HAP-1 (cell line): ENCODE results near the gene FAM184B.
"Not testable (repeated sequence)": the region's sequence is repeated elsewhere in the genome, so short reads cannot be mapped to it uniquely, and the experiment has no call there.

Experiments
- DNase-seq, 2 experiments: peaks; one replicate each; pipeline ENCODE4 v3.0.0-alpha.2; 2016 to 2020; ENCODE audit warnings: low spot score in 2 of 2
- H3K27me3 ChIP-seq: fragments of 250-450 bp; sonication (Bioruptor Pico); 2 replicates; pipeline ENCODE4 v1.5.1; 2020; ENCODE audit warnings: low read depth, mild to moderate bottlenecking, moderate library complexity
- H3K36me3 ChIP-seq: fragments of 250-450 bp; sonication (Bioruptor Pico); replicated peaks from 2 replicates; pipeline ENCODE4 v1.5.1; 2020; ENCODE audit warnings: mild to moderate bottlenecking
- H3K4me1 ChIP-seq: fragments of 250-450 bp; sonication (Bioruptor Pico); 2 replicates; pipeline ENCODE4 v1.5.1; 2020; ENCODE audit warnings: mild to moderate bottlenecking
- H3K4me3 ChIP-seq: fragments of 250-450 bp; sonication (Bioruptor Pico); 2 replicates; pipeline ENCODE4 v1.5.1; 2020; ENCODE audit warnings: mild to moderate bottlenecking, moderate library complexity
- H3K9me3 ChIP-seq: fragments of 250-450 bp; sonication (Bioruptor Pico); 2 replicates; pipeline ENCODE4 v1.5.1; 2020; ENCODE audit warnings: mild to moderate bottlenecking, moderate library complexity
- in situ Hi-C: fragments of 300-500 bp; cut with MboI; formaldehyde crosslinking; loops from 3 replicates; pipeline ENCODE4 v1.14.3; 2020; ENCODE audit warnings: low sequenced_read_pairs, inconsistent platforms, mixed read lengths

Gene FAM184B

GRCh38 chr4:17701882-17702281 lies 79.5 kb downstream of the FAM184B start:
- Histone ChIP-seq H3K36me3 (no peaks in the 10 kb centered on the region), H3K27me3 (peaks cover 12% of the 10 kb centered on the region; the same call in 1 of the 2 replicates), H3K9me3 (peaks cover 5% of the 10 kb centered on the region), H3K4me3 (no peak overlapping the region), H3K4me1 (no peaks in the 10 kb centered on the region)
- no peak for DNase-seq
- in situ Hi-C loops: no loop called here

GRCh38 chr4:17701138-17701839 lies 80.1 kb downstream of the FAM184B start:
- peaks cover 5% of the 10 kb centered on the region for H3K9me3 ChIP-seq
- in situ Hi-C loops: no loop called here
- no peaks in the 10 kb centered on the region for H3K36me3 ChIP-seq
- no peak overlapping the region for H3K4me3 ChIP-seq
- peaks cover 12% of the 10 kb centered on the region; the same call in 1 of the 2 replicates for H3K27me3 ChIP-seq
- no peak for DNase-seq
- no peaks in the 10 kb centered on the region for H3K4me1 ChIP-seq

- Histone ChIP-seq H3K4me1 (no peaks in the 10 kb centered on the region), H3K4me3 (no peak overlapping the region), H3K27me3 (peaks cover 12% of the 10 kb centered on the region; the same call in 1 of the 2 replicates), H3K9me3 (peaks cover 5% of the 10 kb centered on the region), H3K36me3 (no peaks in the 10 kb centered on the region)
- no peak for DNase-seq
- in situ Hi-C loops: no loop called here
Observed at GRCh38 chr4:17699380-17699779, 82.0 kb downstream of the FAM184B start.

- H3K4me1 ChIP-seq: no peaks in the 10 kb centered on the region
- H3K36me3 ChIP-seq: no peaks in the 10 kb centered on the region
- H3K4me3 ChIP-seq: no peak overlapping the region
- H3K9me3 ChIP-seq: peaks cover 5% of the 10 kb centered on the region
- in situ Hi-C loops: no loop called here
- peaks cover 12% of the 10 kb centered on the region; the same call in 1 of the 2 replicates for H3K27me3 ChIP-seq
- DNase-seq: no peak
Observed at GRCh38 chr4:17698116-17698515, 83.3 kb downstream of the FAM184B start.

- Histone ChIP-seq H3K4me1 (no peaks in the 10 kb centered on the region), H3K4me3 (no peak overlapping the region), H3K36me3 (no peaks in the 10 kb centered on the region), H3K27me3 (peaks cover 11% of the 10 kb centered on the region; the same call in 1 of the 2 replicates), H3K9me3 (peaks cover 5% of the 10 kb centered on the region)
- no peak for DNase-seq
- in situ Hi-C loops: no loop called here
Observed at GRCh38 chr4:17695341-17695740, 86.1 kb downstream of the FAM184B start.

- in situ Hi-C loops: no loop called here
- Histone ChIP-seq H3K4me3 (no peak overlapping the region), H3K4me1 (no peaks in the 10 kb centered on the region), H3K9me3 (peaks cover 3% of the 10 kb centered on the region), H3K36me3 (no peaks in the 10 kb centered on the region), H3K27me3 (peaks cover 4% of the 10 kb centered on the region; the same call in 1 of the 2 replicates)
- no peak for DNase-seq
Observed at GRCh38 chr4:17694552-17694951, 86.9 kb downstream of the FAM184B start.

GRCh38 chr4:17690898-17691297 lies 90.5 kb downstream of the FAM184B start:
- no peaks in the 10 kb centered on the region for H3K9me3 ChIP-seq
- no peak overlapping the region for H3K4me3 ChIP-seq
- no peaks in the 10 kb centered on the region for H3K4me1 ChIP-seq
- in situ Hi-C loops: no loop called here
- DNase-seq: no peak
- no peaks in the 10 kb centered on the region for H3K36me3 ChIP-seq
- H3K27me3 ChIP-seq: no peaks in the 10 kb centered on the region

GRCh38 chr4:17690135-17690534 lies 91.3 kb downstream of the FAM184B start:
- H3K9me3 ChIP-seq: no peaks in the 10 kb centered on the region
- DNase-seq: no peak
- in situ Hi-C loops: no loop called here

GRCh38 chr4:17688011-17688441 lies 93.4 kb downstream of the FAM184B start:
- H3K36me3 ChIP-seq: no peaks in the 10 kb centered on the region
- H3K27me3 ChIP-seq: no peaks in the 10 kb centered on the region
- in situ Hi-C loops: no loop called here
- H3K9me3 ChIP-seq: no peaks in the 10 kb centered on the region
- no peaks in the 10 kb centered on the region for H3K4me1 ChIP-seq
- H3K4me3 ChIP-seq: no peak overlapping the region
- no peak for DNase-seq

More at GRCh38 chr4:17690135-17690534, 91.3 kb downstream of the FAM184B start:
- no peaks in the 10 kb centered on the region for H3K4me1 ChIP-seq
- no peak overlapping the region for H3K4me3 ChIP-seq
- no peaks in the 10 kb centered on the region for H3K27me3 ChIP-seq
- no peaks in the 10 kb centered on the region for H3K36me3 ChIP-seq

GRCh38 chr4:17687237-17687857 lies 94.1 kb downstream of the FAM184B start:
- DNase-seq: no peak
- Histone ChIP-seq H3K4me3 (no peak overlapping the region), H3K27me3 (no peaks in the 10 kb centered on the region), H3K4me1 (no peaks in the 10 kb centered on the region), H3K36me3 (no peaks in the 10 kb centered on the region), H3K9me3 (no peaks in the 10 kb centered on the region)
- in situ Hi-C loops: no loop called here

GRCh38 chr4:17684648-17685047 lies 96.8 kb downstream of the FAM184B start:
- H3K36me3 ChIP-seq, H3K4me1 ChIP-seq, in situ Hi-C loops, H3K27me3 ChIP-seq, DNase-seq, H3K4me3 ChIP-seq, H3K9me3 ChIP-seq: not testable (repeated sequence)

GRCh38 chr4:17682222-17682566 lies 99.2 kb downstream of the FAM184B start:
- Histone ChIP-seq H3K9me3 (0 out of 2 replicates have a peak, but pooled peaks cover 4% of the 10 kb centered on the region), H3K4me3 (no peak overlapping the region), H3K36me3 (no peaks in the 10 kb centered on the region), H3K27me3 (no peaks in the 10 kb centered on the region; the same call in 1 of the 2 replicates), H3K4me1 (no peaks in the 10 kb centered on the region)
- in situ Hi-C loops: no loop called here
- no peak for DNase-seq

- Histone ChIP-seq H3K9me3 (0 out of 2 replicates have a peak, but pooled peaks cover 4% of the 10 kb centered on the region), H3K27me3 (no peaks in the 10 kb centered on the region; the same call in 1 of the 2 replicates), H3K4me1 (no peaks in the 10 kb centered on the region), H3K4me3 (no peak overlapping the region), H3K36me3 (no peaks in the 10 kb centered on the region)
- DNase-seq: no peak
- in situ Hi-C loops: no loop called here
Observed at GRCh38 chr4:17681281-17682221, 99.9 kb downstream of the FAM184B start.
